ENCODE measurements around the gene TCN1. TPM values are rescaled to one million over a fixed set of nuclear protein-coding genes. Genes with fewer than 3 reads are reported as not detected.

Gene TCN1
- total RNA-seq, 6 donors from 2014 or later = 1.1 TPM; not detected in 5

DNA sequence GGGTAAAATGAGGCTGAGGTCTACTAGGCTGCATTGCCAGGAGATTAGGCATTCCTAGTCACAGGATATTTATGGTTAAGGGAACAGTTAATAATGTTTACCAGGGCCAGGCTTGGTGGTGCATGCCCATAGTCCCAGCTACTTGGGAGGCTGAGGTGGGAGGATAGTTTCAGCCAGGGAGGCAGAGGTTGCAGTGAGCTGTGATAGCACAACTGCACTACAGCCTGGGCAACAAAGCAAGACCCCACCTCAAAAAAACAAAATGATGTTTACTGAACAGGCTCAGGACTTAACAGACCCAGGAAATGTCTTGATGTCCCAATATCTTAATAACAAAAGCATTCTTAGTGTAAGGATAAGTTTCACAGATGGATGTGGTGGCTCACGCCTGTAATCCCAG, 52.9 kb downstream of the TCN1 start:
- Histone ChIP-seq H3K4me1 (peaks cover 7 to 16% (median 13%) of the 10 kb centered on the region in 4 donors), H3K27me3 (no peaks in the 10 kb centered on the region), H3K27ac (no peak overlapping the region), H3K36me3 (peaks cover 0 to 7% (median 0%) of the 10 kb centered on the region in 4 donors), H3K9me3 (no peaks in the 10 kb centered on the region), H3K4me3 (no peak overlapping the region)
- TF ChIP-seq, protein P1, sequence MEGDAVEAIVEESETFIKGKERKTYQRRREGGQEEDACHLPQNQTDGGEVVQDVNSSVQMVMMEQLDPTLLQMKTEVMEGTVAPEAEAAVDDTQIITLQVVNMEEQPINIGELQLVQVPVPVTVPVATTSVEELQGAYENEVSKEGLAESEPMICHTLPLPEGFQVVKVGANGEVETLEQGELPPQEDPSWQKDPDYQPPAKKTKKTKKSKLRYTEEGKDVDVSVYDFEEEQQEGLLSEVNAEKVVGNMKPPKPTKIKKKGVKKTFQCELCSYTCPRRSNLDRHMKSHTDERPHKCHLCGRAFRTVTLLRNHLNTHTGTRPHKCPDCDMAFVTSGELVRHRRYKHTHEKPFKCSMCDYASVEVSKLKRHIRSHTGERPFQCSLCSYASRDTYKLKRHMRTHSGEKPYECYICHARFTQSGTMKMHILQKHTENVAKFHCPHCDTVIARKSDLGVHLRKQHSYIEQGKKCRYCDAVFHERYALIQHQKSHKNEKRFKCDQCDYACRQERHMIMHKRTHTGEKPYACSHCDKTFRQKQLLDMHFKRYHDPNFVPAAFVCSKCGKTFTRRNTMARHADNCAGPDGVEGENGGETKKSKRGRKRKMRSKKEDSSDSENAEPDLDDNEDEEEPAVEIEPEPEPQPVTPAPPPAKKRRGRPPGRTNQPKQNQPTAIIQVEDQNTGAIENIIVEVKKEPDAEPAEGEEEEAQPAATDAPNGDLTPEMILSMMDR (IDR thresholded peaks at IDR 0.05) = no peak
- TF ChIP-seq POLR2AphosphoS5 (IDR thresholded peaks at IDR 0.05) (no peak), POLR2A (IDR thresholded peaks at IDR 0.05) (no peak), EP300 (IDR thresholded peaks at IDR 0.05) (no peak)
- 92 to 100% methylated on average over 1 of the region's 1 CpG for whole genome bisulfite sequencing, 2 donors
- DNase-seq = no peak
- ATAC-seq (ENCODE audit: low FRiP score in 2 of 2) = no peak

DNA sequence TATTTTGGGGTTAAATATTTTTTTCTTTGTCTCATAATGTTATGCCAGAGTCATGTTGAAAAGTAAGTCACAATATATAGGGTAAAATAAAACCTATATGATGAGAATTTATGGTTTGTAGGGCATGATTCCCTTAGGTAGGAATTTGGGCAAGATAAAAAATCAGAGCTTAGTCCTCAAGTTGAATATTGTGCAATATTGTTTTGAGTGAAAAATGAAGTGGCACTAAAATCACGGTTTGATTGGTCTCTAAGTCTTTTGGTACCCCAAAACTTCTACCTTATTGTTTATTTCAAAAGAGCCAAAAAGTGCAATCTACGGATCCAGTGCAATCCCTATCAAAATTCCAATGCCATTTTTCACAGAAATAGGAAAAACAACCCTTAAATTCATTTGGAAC, 54.1 kb downstream of the TCN1 start:
- TF ChIP-seq EP300 (IDR thresholded peaks at IDR 0.05) (no peak), POLR2A (IDR thresholded peaks at IDR 0.05) (no peak), POLR2AphosphoS5 (IDR thresholded peaks at IDR 0.05) (no peak)
- TF ChIP-seq, protein P1 (IDR thresholded peaks at IDR 0.05) = no peak
- DNase-seq (no peak), ATAC-seq (ENCODE audit: low FRiP score in 2 of 2) (no peak)
- Histone ChIP-seq H3K4me1 (peaks cover 7 to 16% (median 13%) of the 10 kb centered on the region in 4 donors), H3K36me3 (peaks cover 0 to 12% (median 3%) of the 10 kb centered on the region in 4 donors), H3K4me3 (no peak overlapping the region), H3K27me3 (no peaks in the 10 kb centered on the region), H3K27ac (no peak overlapping the region), H3K9me3 (no peaks in the 10 kb centered on the region)
- WGBS, 2 donors = 74 to 88% methylated on average over 2 of the region's 2 CpGs

- ATAC-seq (ENCODE audit: low FRiP score in 2 of 2) = no peak
- Histone ChIP-seq H3K27ac (peak overlapping the region; percentile 79 to 88 (median 84)), H3K4me1 (peaks cover 7 to 16% (median 13%) of the 10 kb centered on the region in 4 donors), H3K36me3 (peaks cover 8 to 25% (median 16%) of the 10 kb centered on the region in 4 donors), H3K4me3 (peak overlapping the region in 3 of 4 donors; percentile 71 to 91 (median 75)), H3K27me3 (no peaks in the 10 kb centered on the region), H3K9me3 (no peaks in the 10 kb centered on the region)
- 9 to 12% methylated on average over 8 of the region's 8 CpGs for WGBS, 2 donors
- TF ChIP-seq, protein P1 (IDR thresholded peaks at IDR 0.05) = no peak
- no peak for TF ChIP-seq EP300 (IDR thresholded peaks at IDR 0.05)
- no peak for TF ChIP-seq POLR2A (IDR thresholded peaks at IDR 0.05)
- no peak for TF ChIP-seq POLR2AphosphoS5 (IDR thresholded peaks at IDR 0.05)
- no peak for DNase-seq
Measured at GRCh38 chr11:59810911-59811259, 55.4 kb downstream of the TCN1 start.

DNA sequence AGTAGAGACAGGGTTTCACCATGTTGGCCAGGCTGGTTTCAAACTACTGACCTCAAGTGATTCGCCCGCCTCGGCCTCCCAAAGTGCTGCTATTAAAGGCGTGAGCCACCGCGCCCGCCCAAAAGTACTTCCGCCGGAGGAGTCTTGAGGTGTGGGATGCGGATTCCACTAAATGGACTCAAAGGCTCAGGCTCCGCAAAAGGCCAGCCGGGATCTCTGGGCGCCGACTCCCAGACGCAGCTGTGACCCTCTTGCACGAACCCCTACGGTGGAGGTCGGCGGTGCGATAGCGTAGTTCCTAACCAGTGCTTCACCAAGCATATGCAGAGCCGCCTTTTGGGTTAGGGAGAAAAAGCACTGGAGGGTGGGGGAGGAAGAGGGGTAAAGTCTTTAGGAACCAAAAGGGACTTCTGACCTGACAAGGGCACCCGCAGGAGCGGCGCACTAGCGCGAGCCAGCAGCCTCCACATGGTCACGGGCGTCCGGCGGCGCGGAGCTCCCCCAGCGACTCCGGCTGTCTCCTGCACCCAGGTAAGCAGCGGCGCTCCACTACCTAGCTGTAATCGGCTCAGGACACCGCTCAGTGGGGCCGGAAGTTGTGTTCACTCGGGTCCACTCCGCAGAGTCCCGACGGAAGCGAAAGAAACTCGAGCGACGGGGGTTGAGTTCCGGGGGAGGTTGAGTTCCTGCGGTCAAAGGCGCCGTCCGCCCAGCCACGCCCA, 55.9 kb downstream of the TCN1 start, which contains the start of gene MRPL16:
TSS of gene MRPL16 (minus strand) at position 590 of the 722 bp plus-strand sequence. CDS start at position 470, 120 bp downstream.
- Histone ChIP-seq H3K27ac (peak within 1 kb of the TSS; percentile 79 to 88 (median 84)), H3K36me3 (peaks cover 12 to 30% (median 21%) of the 10 kb centered on the region in 4 donors), H3K27me3 (no peaks in the 10 kb centered on the region), H3K4me3 (peak within 1 kb of the TSS; percentile 37 to 91 (median 73)), H3K9me3 (no peaks in the 10 kb centered on the region), H3K4me1 (peaks cover 7 to 16% (median 13%) of the 10 kb centered on the region in 4 donors)
- WGBS, 2 donors = 1% methylated on average over 20 to 54 of the region's 54 CpGs
- peak; percentile 98 to 99 for ATAC-seq (ENCODE audit: low FRiP score in 2 of 2)
- TF ChIP-seq POLR2A (IDR thresholded peaks at IDR 0.05) = peak in 3 of 4 donors; percentile 37 to 68 (median 49)
- peak in 1 of 2 donors; percentile 75 for TF ChIP-seq POLR2AphosphoS5 (IDR thresholded peaks at IDR 0.05)
- no peak for TF ChIP-seq EP300 (IDR thresholded peaks at IDR 0.05)
- TF ChIP-seq, protein P1 (IDR thresholded peaks at IDR 0.05) = peak in 4 of 6 experiments; percentile 18 to 59 (median 39)
- peak; percentile 93 to 94 for DNase-seq

Data from upper lobe of left lung (tissue), 6 donors.